ENCODE results near the gene GALNS. TPM values are rescaled to one million over a fixed set of nuclear protein-coding genes. Genes with fewer than 3 reads are reported as not detected.

GALNS gene
- total RNA-seq, 2 experiments from 2014 or later = 17.2 to 49.0 TPM

GRCh38 chr16:88875703-88876234, 19.0 kb upstream of the GALNS start:
- H2AFZ ChIP-seq (ENCODE audit: low read length) = no peak overlapping the region
- CTCF ChIA-PET (ENCODE audit: unreplicated experiment) = no interaction called here
- intact Hi-C loops (cut with micrococcal nuclease; ENCODE audit: unreplicated experiment) = no loop called here
- H3K4me2 ChIP-seq (ENCODE audit: low read length) = no peak overlapping the region
- POLR2A ChIA-PET = interaction anchor here (0.7 kb wide), 1 partner anchor 227 kb away, joined by 3 read pairs; no protein-coding TSS in a partner anchor
- no peaks in the 10 kb centered on the region for H3K4me1 ChIP-seq (ENCODE audit: insufficient read depth, low read length, poor library complexity, severe bottlenecking)
- H3K9me2 ChIP-seq (ENCODE audit: insufficient read depth, low read length) = no peaks in the 10 kb centered on the region
- DNase-seq (ENCODE audit: low spot score) = no peak
- H3K9me3 ChIP-seq (ENCODE audit: low read length) = no peaks in the 10 kb centered on the region
- H3K79me2 ChIP-seq (ENCODE audit: insufficient read depth, low read depth, low read length) = no peaks in the 10 kb centered on the region
- no peak overlapping the region for H3K27ac ChIP-seq (ENCODE audit: low read depth, low read length, poor library complexity, severe bottlenecking)
- no TSS peak for BruUV-seq (replicated peaks)
- TF ChIP-seq EZH2phosphoT487 (IDR thresholded peaks at IDR 0.05; ENCODE audit: borderline replicate concordance, low read depth, low read length) = no peak
- no peak for TF ChIP-seq CTCF (conservative IDR thresholded peaks at IDR 0.05; ENCODE audit: low read length)
- no peaks in the 10 kb centered on the region for H4K20me1 ChIP-seq (ENCODE audit: insufficient read depth, low read length)
- no peaks in the 10 kb centered on the region for H3K36me3 ChIP-seq (ENCODE audit: insufficient read depth, low read length)
- H3K4me3 ChIP-seq (ENCODE audit: low read depth, low read length, poor library complexity, severe bottlenecking) = no peak overlapping the region

- ChIA-PET CTCF (ENCODE audit: unreplicated experiment) (no interaction called here), POLR2A (no interaction called here)
- TF ChIP-seq EZH2phosphoT487 (IDR thresholded peaks at IDR 0.05; ENCODE audit: borderline replicate concordance, low read depth, low read length) (no peak), CTCF (conservative IDR thresholded peaks at IDR 0.05; ENCODE audit: low read length) (no peak)
- Histone ChIP-seq H3K9me3 (ENCODE audit: low read length) (no peaks in the 10 kb centered on the region), H3K9me2 (ENCODE audit: insufficient read depth, low read length) (no peaks in the 10 kb centered on the region), H3K27ac (ENCODE audit: low read depth, low read length, poor library complexity, severe bottlenecking) (no peak overlapping the region), H3K79me2 (ENCODE audit: insufficient read depth, low read depth, low read length) (no peaks in the 10 kb centered on the region), H3K4me1 (ENCODE audit: insufficient read depth, low read length, poor library complexity, severe bottlenecking) (no peaks in the 10 kb centered on the region), H4K20me1 (ENCODE audit: insufficient read depth, low read length) (no peaks in the 10 kb centered on the region), H2AFZ (ENCODE audit: low read length) (no peak overlapping the region), H3K36me3 (ENCODE audit: insufficient read depth, low read length) (no peaks in the 10 kb centered on the region), H3K4me3 (ENCODE audit: low read depth, low read length, poor library complexity, severe bottlenecking) (no peak overlapping the region), H3K4me2 (ENCODE audit: low read length) (no peak overlapping the region)
- intact Hi-C loops (cut with micrococcal nuclease; ENCODE audit: unreplicated experiment) = no loop called here
- BruUV-seq (replicated peaks) = no TSS peak
- no peak for DNase-seq (ENCODE audit: low spot score)
Observed at GRCh38 chr16:88874938-88875599, 18.3 kb upstream of the GALNS start.

GRCh38 chr16:88872650-88873331, 16.0 kb upstream of the GALNS start:
- no peaks in the 10 kb centered on the region for H3K9me3 ChIP-seq (ENCODE audit: low read length)
- POLR2A ChIA-PET = interaction anchor here (0.7 kb wide), 1 partner anchor 550 kb away, joined by 4 read pairs; no protein-coding TSS in a partner anchor
- BruUV-seq (replicated peaks) = no TSS peak

More at GRCh38 chr16:88872650-88873331, 16.0 kb upstream of the GALNS start:
- Histone ChIP-seq H3K79me2 (ENCODE audit: insufficient read depth, low read depth, low read length) (no peaks in the 10 kb centered on the region), H3K36me3 (ENCODE audit: insufficient read depth, low read length) (no peaks in the 10 kb centered on the region), H3K4me3 (ENCODE audit: low read depth, low read length, poor library complexity, severe bottlenecking) (no peak overlapping the region), H3K27ac (ENCODE audit: low read depth, low read length, poor library complexity, severe bottlenecking) (no peak overlapping the region), H3K4me2 (ENCODE audit: low read length) (no peak overlapping the region), H4K20me1 (ENCODE audit: insufficient read depth, low read length) (no peaks in the 10 kb centered on the region), H3K9me2 (ENCODE audit: insufficient read depth, low read length) (no peaks in the 10 kb centered on the region), H3K4me1 (ENCODE audit: insufficient read depth, low read length, poor library complexity, severe bottlenecking) (no peaks in the 10 kb centered on the region), H2AFZ (ENCODE audit: low read length) (no peak overlapping the region)
- no peak for DNase-seq (ENCODE audit: low spot score)
- intact Hi-C loops (cut with micrococcal nuclease; ENCODE audit: unreplicated experiment) = no loop called here
- TF ChIP-seq CTCF (conservative IDR thresholded peaks at IDR 0.05; ENCODE audit: low read length) (no peak), EZH2phosphoT487 (IDR thresholded peaks at IDR 0.05; ENCODE audit: borderline replicate concordance, low read depth, low read length) (no peak)
- CTCF ChIA-PET (ENCODE audit: unreplicated experiment) = no interaction called here
